ENCODE results near the gene SLC35F5. TPM values are rescaled to one million over a fixed set of nuclear protein-coding genes. Genes with fewer than 3 reads are reported as not detected.

Gene SLC35F5
- total and polyA plus RNA-seq, 10 of the 15 experiments (the other 5 are each of a cell fraction or from before 2014, with no cell fraction given), result 1.8 to 31.3 (median 16.5) TPM

DNA sequence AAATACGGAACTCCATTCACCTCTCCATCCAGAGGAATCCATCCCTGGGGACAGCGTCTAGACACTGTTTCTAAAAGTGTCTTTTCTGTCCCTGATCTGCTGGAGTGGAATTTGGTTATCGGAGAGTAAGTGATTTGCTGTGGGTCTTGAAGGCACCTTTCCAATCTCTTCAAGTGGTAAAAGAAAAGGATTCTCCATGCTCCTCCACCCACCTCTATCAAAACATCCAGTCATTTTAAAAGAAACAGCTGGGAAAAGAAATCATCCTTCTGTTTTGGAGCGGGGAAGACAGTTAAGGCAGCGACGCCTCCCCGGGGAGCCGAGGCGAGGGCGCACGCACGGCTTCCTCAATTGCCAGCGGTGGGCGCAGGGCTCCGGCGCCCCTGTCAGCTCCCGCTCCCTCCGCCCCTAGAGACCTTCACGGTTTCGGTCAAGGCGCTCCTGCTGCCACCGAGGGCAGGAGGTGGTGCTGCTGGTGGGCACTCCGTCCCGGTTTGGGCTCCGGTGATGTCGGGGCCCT lies 547 bp downstream of the SLC35F5 start:
- Histone ChIP-seq H3K27ac (ENCODE audit: control insufficient read depth, insufficient read depth) (peak overlapping the region; percentile 90), H3K4me2 (ENCODE audit: control insufficient read depth, insufficient read depth) (peak overlapping the region; percentile 72), H3K4me3 (peak overlapping the region; percentile 97), H3K9me3 (replicated peaks; ENCODE audit: control insufficient read depth, insufficient read depth, low read length) (no peaks in the 10 kb centered on the region), H2AFZ (ENCODE audit: control insufficient read depth, low read depth, low read length) (peak overlapping the region; percentile 99), H3K4me1 (ENCODE audit: control insufficient read depth, insufficient read depth, low read length) (no peaks in the 10 kb centered on the region), H3K79me2 (ENCODE audit: control insufficient read depth, insufficient read depth, low read length) (peaks cover 23% of the 10 kb centered on the region), H3K9ac (ENCODE audit: control insufficient read depth, insufficient read depth, low read length) (peak overlapping the region; percentile 83), H3K27me3 (replicated peaks in 1 of 2; ENCODE audit: control insufficient read depth in 2 of 2, insufficient read depth in 2 of 2, low read length in 1 of 2) (no peaks in the 10 kb centered on the region), H3K36me3 (ENCODE audit: control insufficient read depth in 2 of 2, insufficient read depth in 2 of 2, low read length in 1 of 2) (no peaks in the 10 kb centered on the region; a peak in 1 of 4 replicates), H4K20me1 (ENCODE audit: control insufficient read depth, insufficient read depth) (no peaks in the 10 kb centered on the region)
- ATAC-seq, result peak; percentile 70
- in situ Hi-C loops (cut with MboI) (loop anchor here (5.0 kb wide), 1 partner anchor 131 kb away; no protein-coding TSS in a partner anchor), intact Hi-C loops (cut with micrococcal nuclease; ENCODE audit: unreplicated experiment) (loop anchor here (1.0 to 10.0 kb wide), 4 partner anchors 35 to 219 kb away; no protein-coding TSS in a partner anchor)
- WGBS (ENCODE audit: insufficient coverage, insufficient replicate concordance, low lambda C conversion rate, missing lambda C conversion rate), result under 1% methylated on average over 26 of the region's 26 CpGs
- POLR2A ChIA-PET, result interaction anchor here (0.5 to 2.2 kb wide), 11 partner anchors 22 to 145 kb away, joined by 3 to 14 read pairs (median 5); partner anchors contain the start of gene ACTR3
- no peak for FAIRE-seq
- RAD21 ChIA-PET (ENCODE audit: unreplicated experiment), result interaction anchor here (1.1 to 1.9 kb wide), 11 partner anchors 21 to 141 kb away, joined by 3 to 19 read pairs (median 4); no protein-coding TSS in a partner anchor
- CTCF ChIA-PET, result interaction anchor here (0.7 to 3.0 kb wide), 13 partner anchors 11 to 225 kb away, joined by 3 to 10 read pairs (median 4); no protein-coding TSS in a partner anchor
- DNase-seq (ENCODE audit: low read depth, low spot score), result peak; percentile 13
- SMC1A ChIA-PET (ENCODE audit: uncharacterized antibody, unreplicated experiment), result interaction anchor here (0.6 to 2.6 kb wide), 12 partner anchors 12 to 211 kb away, joined by 3 to 10 read pairs (median 4); no protein-coding TSS in a partner anchor
- no TSS peak for BruUV-seq (replicated peaks)
- TF ChIP-seq RAD51 (IDR thresholded peaks at IDR 0.05), result no peak
- TF ChIP-seq, protein P1, sequence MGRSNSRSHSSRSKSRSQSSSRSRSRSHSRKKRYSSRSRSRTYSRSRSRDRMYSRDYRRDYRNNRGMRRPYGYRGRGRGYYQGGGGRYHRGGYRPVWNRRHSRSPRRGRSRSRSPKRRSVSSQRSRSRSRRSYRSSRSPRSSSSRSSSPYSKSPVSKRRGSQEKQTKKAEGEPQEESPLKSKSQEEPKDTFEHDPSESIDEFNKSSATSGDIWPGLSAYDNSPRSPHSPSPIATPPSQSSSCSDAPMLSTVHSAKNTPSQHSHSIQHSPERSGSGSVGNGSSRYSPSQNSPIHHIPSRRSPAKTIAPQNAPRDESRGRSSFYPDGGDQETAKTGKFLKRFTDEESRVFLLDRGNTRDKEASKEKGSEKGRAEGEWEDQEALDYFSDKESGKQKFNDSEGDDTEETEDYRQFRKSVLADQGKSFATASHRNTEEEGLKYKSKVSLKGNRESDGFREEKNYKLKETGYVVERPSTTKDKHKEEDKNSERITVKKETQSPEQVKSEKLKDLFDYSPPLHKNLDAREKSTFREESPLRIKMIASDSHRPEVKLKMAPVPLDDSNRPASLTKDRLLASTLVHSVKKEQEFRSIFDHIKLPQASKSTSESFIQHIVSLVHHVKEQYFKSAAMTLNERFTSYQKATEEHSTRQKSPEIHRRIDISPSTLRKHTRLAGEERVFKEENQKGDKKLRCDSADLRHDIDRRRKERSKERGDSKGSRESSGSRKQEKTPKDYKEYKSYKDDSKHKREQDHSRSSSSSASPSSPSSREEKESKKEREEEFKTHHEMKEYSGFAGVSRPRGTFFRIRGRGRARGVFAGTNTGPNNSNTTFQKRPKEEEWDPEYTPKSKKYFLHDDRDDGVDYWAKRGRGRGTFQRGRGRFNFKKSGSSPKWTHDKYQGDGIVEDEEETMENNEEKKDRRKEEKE (IDR thresholded peaks at IDR 0.05), result no peak
- no peak for TF ChIP-seq SMARCA5 (IDR thresholded peaks at IDR 0.05)
- TF ChIP-seq NFIC (IDR thresholded peaks at IDR 0.05; ENCODE audit: low read depth, low read length), result no peak
- TF ChIP-seq, protein P2, sequence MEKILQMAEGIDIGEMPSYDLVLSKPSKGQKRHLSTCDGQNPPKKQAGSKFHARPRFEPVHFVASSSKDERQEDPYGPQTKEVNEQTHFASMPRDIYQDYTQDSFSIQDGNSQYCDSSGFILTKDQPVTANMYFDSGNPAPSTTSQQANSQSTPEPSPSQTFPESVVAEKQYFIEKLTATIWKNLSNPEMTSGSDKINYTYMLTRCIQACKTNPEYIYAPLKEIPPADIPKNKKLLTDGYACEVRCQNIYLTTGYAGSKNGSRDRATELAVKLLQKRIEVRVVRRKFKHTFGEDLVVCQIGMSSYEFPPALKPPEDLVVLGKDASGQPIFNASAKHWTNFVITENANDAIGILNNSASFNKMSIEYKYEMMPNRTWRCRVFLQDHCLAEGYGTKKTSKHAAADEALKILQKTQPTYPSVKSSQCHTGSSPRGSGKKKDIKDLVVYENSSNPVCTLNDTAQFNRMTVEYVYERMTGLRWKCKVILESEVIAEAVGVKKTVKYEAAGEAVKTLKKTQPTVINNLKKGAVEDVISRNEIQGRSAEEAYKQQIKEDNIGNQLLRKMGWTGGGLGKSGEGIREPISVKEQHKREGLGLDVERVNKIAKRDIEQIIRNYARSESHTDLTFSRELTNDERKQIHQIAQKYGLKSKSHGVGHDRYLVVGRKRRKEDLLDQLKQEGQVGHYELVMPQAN (conservative IDR thresholded peaks at IDR 0.05), result 0 out of 2 replicates have a peak, but pooled peaks have one; percentile 32
- TF ChIP-seq ASH2L (IDR thresholded peaks at IDR 0.05; ENCODE audit: borderline replicate concordance, low read depth), result 0 out of 2 replicates have a peak, but pooled peaks have one; percentile 16
- TF ChIP-seq EGR1 (IDR thresholded peaks at IDR 0.05; ENCODE audit: borderline replicate concordance in 1 of 2, low read depth in 2 of 2, low read length in 2 of 2), result no peak
- TF ChIP-seq RB1 (IDR thresholded peaks at IDR 0.05; ENCODE audit: borderline replicate concordance), result no peak
- 0 out of 2 replicates have a peak, but pooled peaks have one; percentile 11 for TF ChIP-seq TCF12 (IDR thresholded peaks at IDR 0.05; ENCODE audit: low read depth, low read length)
- peak; percentile 41 for TF ChIP-seq MEF2B (IDR thresholded peaks at IDR 0.05; ENCODE audit: partially characterized antibody, poor library complexity, severe bottlenecking)
- no peak for TF ChIP-seq RFX5 (IDR thresholded peaks at IDR 0.05; ENCODE audit: low read depth, low read length)
- TF ChIP-seq HDGF (IDR thresholded peaks at IDR 0.05), result no peak
- no peak for TF ChIP-seq PAX5 (IDR thresholded peaks at IDR 0.05; ENCODE audit: borderline replicate concordance, low read depth, low read length)
- no peak for TF ChIP-seq FOS (IDR thresholded peaks at IDR 0.05; ENCODE audit: borderline replicate concordance, extremely low read depth, insufficient read length)
- no peak for TF ChIP-seq NR2F1 (conservative IDR thresholded peaks at IDR 0.05)
- TF ChIP-seq, protein P3, sequence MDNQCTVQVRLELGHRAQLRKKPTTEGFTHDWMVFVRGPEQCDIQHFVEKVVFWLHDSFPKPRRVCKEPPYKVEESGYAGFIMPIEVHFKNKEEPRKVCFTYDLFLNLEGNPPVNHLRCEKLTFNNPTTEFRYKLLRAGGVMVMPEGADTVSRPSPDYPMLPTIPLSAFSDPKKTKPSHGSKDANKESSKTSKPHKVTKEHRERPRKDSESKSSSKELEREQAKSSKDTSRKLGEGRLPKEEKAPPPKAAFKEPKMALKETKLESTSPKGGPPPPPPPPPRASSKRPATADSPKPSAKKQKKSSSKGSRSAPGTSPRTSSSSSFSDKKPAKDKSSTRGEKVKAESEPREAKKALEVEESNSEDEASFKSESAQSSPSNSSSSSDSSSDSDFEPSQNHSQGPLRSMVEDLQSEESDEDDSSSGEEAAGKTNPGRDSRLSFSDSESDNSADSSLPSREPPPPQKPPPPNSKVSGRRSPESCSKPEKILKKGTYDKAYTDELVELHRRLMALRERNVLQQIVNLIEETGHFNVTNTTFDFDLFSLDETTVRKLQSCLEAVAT (IDR thresholded peaks at IDR 0.05), result 0 out of 2 replicates have a peak, but pooled peaks have one; percentile 3
- no peak for TF ChIP-seq BMI1 (IDR thresholded peaks at IDR 0.05; ENCODE audit: borderline replicate concordance)
- TF ChIP-seq HDAC2 (IDR thresholded peaks at IDR 0.05), result no peak

All from GM12878 (cell line).